ACC112 (cell line): ENCODE data around the gene CCDC194.

Experiments
- H2AFZ ChIP-seq: fragments of 200-600 bp; sonication (generic); one replicate; pipeline ENCODE4 v1.6.0; 2017; ENCODE audit warnings: antibody characterized with exemption, low read length; ENCODE audit not compliant: unreplicated experiment
- H3K27ac ChIP-seq: fragments of 200-600 bp; sonication (generic); 2 replicates; pipeline ENCODE4 v1.5.1; 2014; ENCODE audit warnings: low read depth, mild to moderate bottlenecking, antibody characterized with exemption, low read length, moderate library complexity
- H3K27me3 ChIP-seq: fragments of 200-600 bp; sonication (generic); 2 replicates; pipeline ENCODE4 v1.6.1; 2014; ENCODE audit warnings: mild to moderate bottlenecking, antibody characterized with exemption, low read length, moderate library complexity, mixed read lengths; ENCODE audit not compliant: insufficient read depth
- H3K36me3 ChIP-seq: fragments of 200-600 bp; sonication (generic); 2 replicates; pipeline ENCODE4 v1.6.1; 2016; ENCODE audit warnings: mild to moderate bottlenecking, antibody characterized with exemption, low read length, moderate library complexity, mixed read lengths; ENCODE audit not compliant: insufficient read depth
- H3K4me1 ChIP-seq: fragments of 200-600 bp; sonication (generic); one replicate; pipeline ENCODE4 v1.6.1; 2016; ENCODE audit warnings: low read length, mixed read lengths; ENCODE audit not compliant: insufficient read depth, unreplicated experiment, control insufficient read depth
- H3K4me3 ChIP-seq: fragments of 200-600 bp; sonication (generic); 2 replicates; pipeline ENCODE4 v1.5.1; 2014; ENCODE audit warnings: mild to moderate bottlenecking, low read depth, low read length
- H3K79me2 ChIP-seq: fragments of 200-600 bp; sonication (generic); one replicate; pipeline ENCODE4 v1.6.0; 2016; ENCODE audit warnings: low read length; ENCODE audit not compliant: control insufficient read depth, unreplicated experiment, insufficient read depth

The CCDC194 gene

DNA sequence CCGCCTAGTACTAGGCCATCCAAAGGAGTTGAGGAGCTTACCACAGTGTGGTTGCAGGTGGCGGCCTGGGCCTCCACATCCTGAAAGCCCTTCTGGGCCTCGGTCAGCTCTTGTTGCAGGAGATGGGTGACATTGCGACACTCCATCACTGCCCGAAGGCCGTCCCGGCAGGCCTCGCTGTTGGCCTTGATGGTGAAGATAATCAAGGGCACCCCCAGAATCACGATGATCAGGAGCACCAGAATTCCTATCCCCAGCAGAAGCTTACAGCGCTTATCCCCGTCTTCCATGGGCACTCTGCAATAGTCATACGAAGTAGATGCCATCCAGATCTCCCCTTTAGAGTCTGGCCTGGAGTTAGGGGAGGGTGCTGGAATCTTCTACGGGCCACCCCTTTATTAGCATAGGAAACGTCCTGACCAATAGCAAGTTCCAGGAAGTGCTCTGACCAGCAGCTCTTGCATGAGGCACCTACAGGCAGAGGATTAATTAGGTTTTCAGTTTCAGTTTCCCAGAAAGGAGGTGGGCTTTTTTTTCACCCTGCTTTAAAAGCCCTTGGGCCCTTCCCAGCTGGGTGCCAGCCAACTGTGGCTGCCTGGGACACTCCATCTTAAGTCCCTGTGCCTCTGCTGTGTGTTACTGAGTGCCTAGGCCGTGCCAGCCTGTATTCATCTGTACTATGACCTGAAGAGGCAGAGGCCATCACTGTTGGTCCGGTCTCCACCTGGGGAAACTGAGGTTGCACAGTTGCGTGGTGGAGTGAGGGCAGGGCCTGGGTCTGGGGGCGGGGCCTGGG, 11.5 kb upstream of the CCDC194 start, which contains the start of gene BST2:
BST2 (minus strand) TSS at position 381 of the 796 bp plus-strand sequence; CDS start at position 326, 55 bp downstream.
- H3K27ac ChIP-seq, result peak within 1 kb of the TSS; percentile 83
- peaks cover 36% of the 10 kb centered on the region for H3K79me2 ChIP-seq

DNA sequence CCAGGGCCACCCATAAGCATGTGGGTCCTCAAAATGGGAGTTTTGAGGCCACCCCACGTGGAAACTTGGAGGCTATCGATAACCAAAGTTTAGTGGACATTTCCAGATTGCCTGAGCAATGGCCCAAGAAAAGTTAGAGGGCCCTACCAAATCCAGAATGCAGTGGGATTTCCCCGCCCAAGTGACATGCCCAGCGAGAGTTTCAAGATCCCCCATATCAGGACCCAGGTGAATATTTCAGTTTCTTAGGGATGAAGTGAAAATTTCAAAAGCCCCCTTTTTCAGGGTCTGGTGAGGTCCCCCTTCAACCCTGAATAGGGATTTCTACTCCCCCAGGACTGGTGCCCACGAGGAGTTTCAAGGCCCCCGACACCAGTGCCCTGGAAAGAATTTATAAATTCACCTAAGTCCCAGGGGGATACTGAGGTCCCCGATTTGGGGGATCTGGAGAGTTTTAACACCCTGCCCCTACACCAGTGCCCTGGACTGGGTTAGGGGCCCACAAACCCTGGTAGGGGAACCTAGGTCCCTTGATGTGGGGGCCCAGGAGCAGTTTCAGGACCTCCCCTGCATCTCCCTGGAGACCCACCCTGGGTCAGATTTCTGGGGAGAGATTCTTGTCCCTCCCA, 10.7 kb upstream of the CCDC194 start:
- peaks cover 3% of the 10 kb centered on the region; the same call in 1 of the 2 replicates for H3K36me3 ChIP-seq
- peaks cover 36% of the 10 kb centered on the region for H3K79me2 ChIP-seq
- H3K27me3 ChIP-seq, result no peaks in the 10 kb centered on the region
- peak overlapping the region; percentile 84 for H3K4me3 ChIP-seq
- H2AFZ ChIP-seq, result no peak overlapping the region
- peak overlapping the region; percentile 83 for H3K27ac ChIP-seq
- peaks cover 15% of the 10 kb centered on the region for H3K4me1 ChIP-seq

More for the DNA sequence above, 11.5 kb upstream of the CCDC194 start, which contains the start of gene BST2:
- peak within 1 kb of the TSS; percentile 84 for H3K4me3 ChIP-seq
- peak within 1 kb of the TSS; percentile 60 for H2AFZ ChIP-seq
- peaks cover 15% of the 10 kb centered on the region for H3K4me1 ChIP-seq
- no peaks in the 10 kb centered on the region for H3K27me3 ChIP-seq
- H3K36me3 ChIP-seq, result peaks cover 3% of the 10 kb centered on the region; the same call in 1 of the 2 replicates

DNA sequence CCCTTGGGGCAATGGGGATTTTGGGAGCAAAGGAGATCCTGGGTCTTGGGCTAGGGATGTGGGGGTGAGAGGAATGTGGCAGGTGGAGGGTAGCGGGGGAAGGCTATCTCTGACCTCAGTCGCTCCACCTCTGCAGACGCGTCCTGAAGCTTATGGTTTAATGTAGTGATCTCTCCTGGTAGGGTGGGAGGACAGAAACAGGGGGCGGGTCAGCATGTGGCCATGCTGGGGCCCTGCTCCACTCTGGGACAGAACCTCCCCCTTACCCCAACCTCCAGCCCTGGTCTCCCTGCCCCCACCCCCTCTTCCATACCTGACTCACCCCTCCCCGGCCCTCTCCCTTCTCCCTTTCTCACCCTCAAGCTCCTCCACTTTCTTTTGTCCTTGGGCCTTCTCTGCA, 10.0 kb upstream of the CCDC194 start:
- H3K4me3 ChIP-seq, result peak overlapping the region; percentile 84
- no peaks in the 10 kb centered on the region for H3K27me3 ChIP-seq
- peaks cover 3% of the 10 kb centered on the region; the same call in 1 of the 2 replicates for H3K36me3 ChIP-seq
- H3K27ac ChIP-seq, result peak overlapping the region; percentile 83; the same call in 1 of the 2 replicates
- peaks cover 15% of the 10 kb centered on the region for H3K4me1 ChIP-seq
- H3K79me2 ChIP-seq, result peaks cover 36% of the 10 kb centered on the region
- no peak overlapping the region for H2AFZ ChIP-seq

DNA sequence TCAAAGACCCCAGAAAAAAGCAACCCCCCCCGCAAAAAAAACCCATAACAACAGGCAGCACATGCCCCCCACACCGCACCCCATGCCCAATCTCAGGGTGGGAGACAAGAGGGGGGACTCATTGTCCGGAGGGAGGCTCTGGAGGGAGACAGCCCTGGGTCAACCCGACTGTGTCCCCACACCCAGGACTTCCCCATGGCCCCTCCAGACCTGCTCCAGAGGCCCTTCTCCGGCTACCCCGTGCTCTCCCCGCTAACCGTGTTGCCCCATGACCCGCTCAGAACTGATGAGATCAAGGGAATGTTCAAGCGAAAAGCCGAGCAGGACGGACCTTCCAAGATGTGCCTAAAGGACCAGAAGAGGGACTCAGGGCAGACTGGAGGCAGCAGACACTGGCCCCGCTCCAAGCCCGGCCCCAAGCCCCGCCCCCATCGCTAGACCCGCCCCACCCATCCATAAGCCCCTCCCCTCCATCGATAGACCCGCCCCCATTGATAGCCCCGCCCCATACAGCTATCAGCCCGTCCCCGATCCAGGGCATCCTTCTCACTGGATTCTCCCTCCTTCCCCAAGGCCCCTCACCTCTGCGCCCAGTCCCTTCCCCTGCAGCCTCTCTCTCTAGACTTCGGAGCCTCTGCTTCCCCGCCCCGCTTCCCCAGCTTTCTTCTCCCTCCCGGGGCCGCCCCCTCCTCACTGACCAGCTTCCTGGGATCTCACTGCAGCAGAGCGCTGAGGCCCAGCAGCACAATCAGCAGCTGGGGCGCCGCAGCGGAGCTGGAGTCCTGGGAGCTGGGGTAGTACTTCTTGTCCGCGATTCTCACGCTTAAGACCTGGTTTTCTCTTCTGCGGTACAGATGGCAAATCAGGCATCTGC, 9.2 kb upstream of the CCDC194 start:
- Histone ChIP-seq H2AFZ (no peak overlapping the region), H3K27ac (no peak overlapping the region), H3K79me2 (peaks cover 36% of the 10 kb centered on the region), H3K4me3 (peak overlapping the region; percentile 84), H3K27me3 (no peaks in the 10 kb centered on the region), H3K36me3 (peaks cover 3% of the 10 kb centered on the region; the same call in 1 of the 2 replicates), H3K4me1 (peaks cover 15% of the 10 kb centered on the region)

DNA sequence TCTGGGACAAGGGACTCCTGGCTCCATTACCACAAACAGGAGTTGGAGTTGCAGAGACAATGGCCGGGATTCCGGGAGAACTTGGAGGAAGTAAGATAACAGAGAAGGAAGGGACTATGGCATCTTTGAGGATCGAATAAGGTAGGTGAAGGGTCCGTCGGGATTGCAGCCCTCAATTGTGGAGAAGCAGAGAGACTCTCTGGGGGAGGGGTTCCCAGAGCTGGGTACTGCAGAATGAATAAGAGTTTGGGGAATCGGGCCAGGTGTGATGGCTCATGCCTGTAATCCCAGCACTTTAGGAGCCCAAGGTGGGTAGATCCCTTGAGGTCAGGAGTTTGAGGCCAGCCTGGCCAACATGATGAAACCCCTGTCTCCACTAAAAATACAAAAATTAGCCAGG, 7.6 kb upstream of the CCDC194 start:
- Histone ChIP-seq H3K27ac (no peak overlapping the region), H3K27me3 (no peaks in the 10 kb centered on the region), H3K79me2 (peaks cover 32% of the 10 kb centered on the region), H3K36me3 (peaks cover 3% of the 10 kb centered on the region; the same call in 1 of the 2 replicates), H2AFZ (no peak overlapping the region), H3K4me1 (peaks cover 11% of the 10 kb centered on the region), H3K4me3 (no peak overlapping the region)

DNA sequence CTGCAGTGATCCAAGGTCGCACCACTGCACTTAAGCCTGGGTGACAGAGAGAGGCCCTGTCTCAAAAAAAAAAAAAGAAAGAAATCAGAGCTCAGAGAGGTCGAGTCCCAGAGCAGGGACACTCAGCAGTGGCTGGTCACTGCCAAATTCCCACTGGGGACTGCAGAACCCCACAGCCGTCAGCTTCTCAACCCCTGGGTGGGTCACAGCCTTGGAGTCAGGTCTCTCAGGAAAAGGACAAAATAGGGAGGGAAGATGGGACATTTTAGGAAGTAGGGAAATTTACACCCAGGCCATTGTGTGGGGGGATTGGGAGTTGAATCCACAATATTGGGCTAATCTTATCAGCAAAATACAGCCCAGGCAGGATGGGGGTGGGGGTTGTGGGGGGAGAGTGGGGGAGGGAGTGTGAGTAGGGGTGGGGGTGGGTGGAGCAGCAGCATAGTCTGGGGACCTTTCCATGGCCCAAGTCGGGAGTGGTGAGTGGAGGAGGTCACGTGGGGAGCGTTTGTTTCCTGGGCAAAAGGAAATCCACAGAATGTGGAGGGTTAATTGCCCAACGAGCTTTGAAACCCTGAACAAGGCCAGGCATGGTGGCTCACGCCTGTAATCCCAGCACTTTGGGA, 5.0 kb upstream of the CCDC194 start:
- Histone ChIP-seq H3K79me2 (peaks cover 6% of the 10 kb centered on the region), H3K4me3 (no peak overlapping the region), H2AFZ (no peak overlapping the region), H3K27me3 (no peaks in the 10 kb centered on the region), H3K36me3 (peaks cover 3% of the 10 kb centered on the region; the same call in 1 of the 2 replicates), H3K27ac (no peak overlapping the region), H3K4me1 (no peaks in the 10 kb centered on the region)

DNA sequence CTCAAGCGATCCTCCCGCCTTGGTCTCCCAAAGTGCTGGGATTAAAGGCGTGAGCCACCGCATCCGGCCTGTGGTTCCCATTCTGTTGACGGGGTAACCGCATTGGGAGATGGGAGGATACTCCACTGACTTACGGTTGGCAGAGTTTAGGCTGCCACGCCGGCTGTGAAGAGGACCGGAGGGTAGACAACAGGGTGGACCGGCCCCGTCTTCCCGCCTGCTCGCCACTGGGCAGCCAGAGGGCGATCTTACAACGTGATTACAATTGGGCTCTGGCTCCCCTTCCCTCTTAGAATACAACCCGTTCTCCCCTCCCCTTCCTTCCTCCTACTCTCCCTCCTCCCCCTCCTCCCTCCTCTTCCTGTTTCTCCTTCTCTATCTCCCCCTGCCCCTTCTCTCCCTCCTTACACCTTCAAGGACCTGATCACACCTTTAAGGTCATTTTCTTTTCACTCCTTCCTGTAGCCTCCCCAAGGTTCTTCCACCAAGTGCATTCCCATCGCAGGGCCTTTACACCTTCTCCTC, 957 bp upstream of the CCDC194 start:
- no peaks in the 10 kb centered on the region for H3K4me1 ChIP-seq
- no peaks in the 10 kb centered on the region for H3K79me2 ChIP-seq
- H3K27ac ChIP-seq, result no peak overlapping the region
- H3K36me3 ChIP-seq, result no peaks in the 10 kb centered on the region
- H2AFZ ChIP-seq, result no peak overlapping the region
- no peak overlapping the region for H3K4me3 ChIP-seq
- no peaks in the 10 kb centered on the region for H3K27me3 ChIP-seq

DNA sequence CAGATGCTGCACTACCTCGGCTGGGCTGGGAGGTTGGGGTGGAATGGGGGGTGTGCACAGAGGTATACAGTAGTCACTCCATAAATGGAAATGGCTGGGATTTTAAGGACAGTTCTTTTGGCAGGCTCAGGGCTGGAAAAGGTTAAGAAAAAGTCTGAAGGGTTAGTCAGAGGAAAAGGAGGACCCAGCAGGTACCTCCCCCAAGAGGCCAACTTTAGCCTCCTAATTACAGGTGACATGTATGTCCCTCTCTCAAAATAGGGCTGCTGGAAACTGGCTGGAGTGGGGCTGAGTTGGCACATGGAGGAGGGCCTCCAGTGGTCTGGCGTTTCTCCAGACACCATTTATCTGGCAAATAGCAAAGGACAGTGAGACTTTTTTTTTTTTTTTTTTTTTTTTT, 994 bp downstream of the CCDC194 start:
- no peak overlapping the region for H2AFZ ChIP-seq
- H3K4me1 ChIP-seq, result no peaks in the 10 kb centered on the region
- H3K79me2 ChIP-seq, result no peaks in the 10 kb centered on the region
- no peak overlapping the region for H3K4me3 ChIP-seq
- no peaks in the 10 kb centered on the region for H3K36me3 ChIP-seq
- H3K27ac ChIP-seq, result no peak overlapping the region
- no peaks in the 10 kb centered on the region for H3K27me3 ChIP-seq

DNA sequence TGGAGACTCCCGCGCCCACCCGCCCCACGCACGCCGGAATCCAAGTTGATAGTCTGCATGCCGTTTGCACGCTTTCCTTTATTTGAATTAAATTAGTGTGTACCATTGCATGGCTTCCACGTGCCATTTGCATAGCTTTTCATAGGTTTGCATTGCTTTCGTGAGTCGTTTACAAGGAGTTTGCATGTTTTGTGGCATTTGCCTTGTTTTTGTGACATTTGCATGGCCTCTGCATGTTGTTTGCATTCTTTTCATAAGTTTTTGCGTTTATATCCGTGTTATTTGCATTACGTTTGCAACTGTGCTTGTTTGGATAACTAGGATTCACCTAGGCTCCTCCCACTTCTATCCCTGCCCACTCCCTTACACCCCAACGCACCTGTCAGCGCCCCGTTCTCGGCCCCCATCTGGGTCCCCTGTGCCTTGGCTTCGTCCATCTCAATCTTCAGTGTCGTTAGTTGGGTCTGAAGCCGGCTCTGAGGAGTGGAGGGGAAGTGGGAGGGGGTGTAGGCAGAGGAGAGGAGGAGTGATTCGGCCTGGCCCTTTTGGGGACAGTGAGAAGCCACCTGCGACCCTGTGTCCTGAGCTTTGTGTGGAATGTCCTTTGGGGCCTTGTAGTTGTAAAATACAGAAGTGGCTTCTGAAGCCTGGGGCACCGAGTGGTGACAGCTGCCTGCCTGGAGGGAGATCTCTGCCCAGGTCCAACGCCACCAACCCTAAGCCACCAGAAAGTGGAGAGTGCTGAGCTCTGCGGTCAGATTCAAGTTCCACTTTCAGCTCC, 2.4 kb downstream of the CCDC194 start:
- H3K27ac ChIP-seq, result no peak overlapping the region

More for the DNA sequence above, 2.4 kb downstream of the CCDC194 start:
- Histone ChIP-seq H3K79me2 (no peaks in the 10 kb centered on the region), H3K27me3 (no peaks in the 10 kb centered on the region), H3K4me1 (no peaks in the 10 kb centered on the region), H3K36me3 (no peaks in the 10 kb centered on the region), H2AFZ (no peak overlapping the region), H3K4me3 (peak overlapping the region; percentile 76)
